Measurements from ENCODE around the gene KCNJ6.

The KCNJ6 gene

GRCh38 chr21:37702241-37702640, 214.0 kb downstream of the KCNJ6 start:
- no peak for TF ChIP-seq ZNF274 (IDR thresholded peaks at IDR 0.05; ENCODE audit: low read depth, low read length)
- no peak overlapping the region for H3K4me3 ChIP-seq (ENCODE audit: low read length)

- TF ChIP-seq ZNF274 (IDR thresholded peaks at IDR 0.05; ENCODE audit: low read depth, low read length), result no peak
- H3K4me3 ChIP-seq (ENCODE audit: low read length), result no peak overlapping the region
Measured at GRCh38 chr21:37700641-37701202, 215.5 kb downstream of the KCNJ6 start.

GRCh38 chr21:37699024-37699775, 217.1 kb downstream of the KCNJ6 start:
- H3K4me3 ChIP-seq (ENCODE audit: low read length), result no peak overlapping the region
- no peak for TF ChIP-seq ZNF274 (IDR thresholded peaks at IDR 0.05; ENCODE audit: low read depth, low read length)

GRCh38 chr21:37696936-37697335, 219.3 kb downstream of the KCNJ6 start:
- no peak overlapping the region for H3K4me3 ChIP-seq (ENCODE audit: low read length)
- no peak for TF ChIP-seq ZNF274 (IDR thresholded peaks at IDR 0.05; ENCODE audit: low read depth, low read length)

GRCh38 chr21:37695111-37695510, 221.1 kb downstream of the KCNJ6 start:
- TF ChIP-seq ZNF274 (IDR thresholded peaks at IDR 0.05; ENCODE audit: low read depth, low read length), result no peak
- no peak overlapping the region for H3K4me3 ChIP-seq (ENCODE audit: low read length)

- no peak overlapping the region for H3K4me3 ChIP-seq (ENCODE audit: low read length)
- no peak for TF ChIP-seq ZNF274 (IDR thresholded peaks at IDR 0.05; ENCODE audit: low read depth, low read length)
Measured at GRCh38 chr21:37688952-37689659, 227.2 kb downstream of the KCNJ6 start.

GRCh38 chr21:37686991-37687810, 229.1 kb downstream of the KCNJ6 start:
- TF ChIP-seq ZNF274 (IDR thresholded peaks at IDR 0.05; ENCODE audit: low read depth, low read length), result no peak
- H3K4me3 ChIP-seq (ENCODE audit: low read length), result no peak overlapping the region

GRCh38 chr21:37684547-37684946, 231.7 kb downstream of the KCNJ6 start:
- TF ChIP-seq ZNF274 (IDR thresholded peaks at IDR 0.05; ENCODE audit: low read depth, low read length), result no peak
- H3K4me3 ChIP-seq (ENCODE audit: low read length), result no peak overlapping the region

- H3K4me3 ChIP-seq (ENCODE audit: low read length), result no peak overlapping the region
- no peak for TF ChIP-seq ZNF274 (IDR thresholded peaks at IDR 0.05; ENCODE audit: low read depth, low read length)
Measured at GRCh38 chr21:37684115-37684493, 232.2 kb downstream of the KCNJ6 start.

- no peak overlapping the region for H3K4me3 ChIP-seq (ENCODE audit: low read length)
- TF ChIP-seq ZNF274 (IDR thresholded peaks at IDR 0.05; ENCODE audit: low read depth, low read length), result no peak
Measured at GRCh38 chr21:37683396-37684114, 232.7 kb downstream of the KCNJ6 start.

- no peak for TF ChIP-seq ZNF274 (IDR thresholded peaks at IDR 0.05; ENCODE audit: low read depth, low read length)
- no peak overlapping the region for H3K4me3 ChIP-seq (ENCODE audit: low read length)
Measured at GRCh38 chr21:37682966-37683365, 233.3 kb downstream of the KCNJ6 start.

- no peak for TF ChIP-seq ZNF274 (IDR thresholded peaks at IDR 0.05; ENCODE audit: low read depth, low read length)
- H3K4me3 ChIP-seq (ENCODE audit: low read length), result no peak overlapping the region
Measured at GRCh38 chr21:37677006-37677405, 239.3 kb downstream of the KCNJ6 start.

GRCh38 chr21:37675202-37675801, 241.0 kb downstream of the KCNJ6 start:
- no peak for TF ChIP-seq ZNF274 (IDR thresholded peaks at IDR 0.05; ENCODE audit: low read depth, low read length)
- H3K4me3 ChIP-seq (ENCODE audit: low read length), result no peak overlapping the region

All from GM08714 (cell line).